Lower leg skin (tissue), 3 donors: ENCODE data around the gene TADA2A.

Source experiments
- POLR2A ChIP-seq, 2 donors: fragments of 450-650 bp; IDR thresholded peaks; one replicate each; pipeline ENCODE4 v1.6.1; 2016 to 2017; ENCODE audit warnings: antibody characterized with exemption in 2 of 2, mild to moderate bottlenecking in 1 of 2, moderate library complexity in 1 of 2
- TF ChIP-seq, protein P1 (sequence below), 3 donors: fragments of 450-650 bp; IDR thresholded peaks; one replicate each; pipeline ENCODE4 v1.5.1; 2016; ENCODE audit warnings: antibody characterized with exemption in 3 of 3, mild to moderate bottlenecking in 3 of 3, moderate library complexity in 2 of 3

DNA sequence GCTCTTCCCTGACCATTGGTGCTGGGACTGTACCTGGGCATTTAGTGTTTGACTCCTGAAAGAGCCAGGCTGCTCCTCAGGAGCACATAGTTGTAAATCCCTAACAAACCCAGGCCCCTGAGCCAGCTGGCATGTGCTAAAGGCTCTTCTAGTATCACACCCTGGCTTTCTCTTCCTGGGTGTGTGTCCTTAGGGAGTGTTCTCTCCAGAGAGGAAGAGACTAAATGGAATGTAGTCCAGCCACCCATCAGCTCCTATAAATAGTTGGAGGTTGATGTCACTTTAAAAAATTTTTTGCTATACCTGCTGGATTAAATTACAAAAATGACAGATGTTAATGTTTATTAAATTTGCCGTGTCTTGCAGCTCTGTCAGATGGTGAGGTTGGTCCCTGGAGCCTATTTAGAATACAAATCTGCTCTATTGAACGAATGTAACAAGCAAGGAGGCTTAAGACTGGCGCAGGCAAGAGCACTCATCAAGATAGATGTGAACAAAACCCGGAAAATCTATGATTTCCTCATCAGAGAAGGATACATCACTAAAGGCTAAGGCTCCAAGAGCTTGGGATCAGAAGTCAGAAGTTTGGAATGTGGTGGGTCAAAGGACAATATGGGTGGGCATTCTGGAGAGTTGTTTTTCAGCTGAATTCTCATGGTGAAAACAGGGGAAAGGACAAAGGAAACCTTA is 69.9 kb downstream of the TADA2A start:
- TF ChIP-seq, protein P1, sequence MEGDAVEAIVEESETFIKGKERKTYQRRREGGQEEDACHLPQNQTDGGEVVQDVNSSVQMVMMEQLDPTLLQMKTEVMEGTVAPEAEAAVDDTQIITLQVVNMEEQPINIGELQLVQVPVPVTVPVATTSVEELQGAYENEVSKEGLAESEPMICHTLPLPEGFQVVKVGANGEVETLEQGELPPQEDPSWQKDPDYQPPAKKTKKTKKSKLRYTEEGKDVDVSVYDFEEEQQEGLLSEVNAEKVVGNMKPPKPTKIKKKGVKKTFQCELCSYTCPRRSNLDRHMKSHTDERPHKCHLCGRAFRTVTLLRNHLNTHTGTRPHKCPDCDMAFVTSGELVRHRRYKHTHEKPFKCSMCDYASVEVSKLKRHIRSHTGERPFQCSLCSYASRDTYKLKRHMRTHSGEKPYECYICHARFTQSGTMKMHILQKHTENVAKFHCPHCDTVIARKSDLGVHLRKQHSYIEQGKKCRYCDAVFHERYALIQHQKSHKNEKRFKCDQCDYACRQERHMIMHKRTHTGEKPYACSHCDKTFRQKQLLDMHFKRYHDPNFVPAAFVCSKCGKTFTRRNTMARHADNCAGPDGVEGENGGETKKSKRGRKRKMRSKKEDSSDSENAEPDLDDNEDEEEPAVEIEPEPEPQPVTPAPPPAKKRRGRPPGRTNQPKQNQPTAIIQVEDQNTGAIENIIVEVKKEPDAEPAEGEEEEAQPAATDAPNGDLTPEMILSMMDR (IDR thresholded peaks at IDR 0.05), result no peak
- no peak for TF ChIP-seq POLR2A (IDR thresholded peaks at IDR 0.05)
